NCI-H460 (cell line): Measurements from ENCODE around the gene SORBS2. TPM values are rescaled to one million over a fixed set of nuclear protein-coding genes. Genes with fewer than 3 reads are reported as not detected.

Source experiments
- DNase-seq: peaks from one replicate; pipeline ENCODE4 v3.0.0-alpha.2; 2016; ENCODE audit warnings: low read depth; ENCODE audit errors: extremely low read depth
- total RNA-seq: library from RNA; depleted of rRNA; stranded (reverse); fragments of >200 nt; shearing (Covaris generic); gene quantifications from 2 replicates; pipeline ENCODE4 v1.2.3, GENCODE V29; 2014

SORBS2 gene
- total RNA-seq, 1 experiment from 2014 or later: 23.8 TPM

- no peak for DNase-seq
Measured at GRCh38 chr4:185803022-185803421, 9.0 kb downstream of the SORBS2 start.

DNA sequence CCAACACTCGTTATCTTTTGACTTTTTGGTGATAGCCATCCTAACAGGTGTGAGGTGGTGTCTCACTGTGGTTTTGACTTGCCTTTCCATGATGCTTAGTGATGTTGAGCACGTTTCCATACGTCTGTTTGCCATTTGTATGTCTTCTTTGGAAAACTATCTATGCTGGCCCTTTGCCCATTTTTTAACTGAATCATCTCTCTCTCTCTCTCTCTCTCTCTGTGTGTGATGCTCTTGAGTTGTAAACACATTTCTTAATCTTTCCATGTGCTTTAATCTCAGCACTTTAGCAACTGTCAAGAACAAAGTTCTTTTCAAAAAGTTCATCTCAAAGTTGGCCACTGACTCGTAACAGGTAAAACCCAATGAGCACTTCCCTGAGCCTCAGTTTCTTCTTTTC lies 10.5 kb downstream of the SORBS2 start:
- DNase-seq: no peak

DNA sequence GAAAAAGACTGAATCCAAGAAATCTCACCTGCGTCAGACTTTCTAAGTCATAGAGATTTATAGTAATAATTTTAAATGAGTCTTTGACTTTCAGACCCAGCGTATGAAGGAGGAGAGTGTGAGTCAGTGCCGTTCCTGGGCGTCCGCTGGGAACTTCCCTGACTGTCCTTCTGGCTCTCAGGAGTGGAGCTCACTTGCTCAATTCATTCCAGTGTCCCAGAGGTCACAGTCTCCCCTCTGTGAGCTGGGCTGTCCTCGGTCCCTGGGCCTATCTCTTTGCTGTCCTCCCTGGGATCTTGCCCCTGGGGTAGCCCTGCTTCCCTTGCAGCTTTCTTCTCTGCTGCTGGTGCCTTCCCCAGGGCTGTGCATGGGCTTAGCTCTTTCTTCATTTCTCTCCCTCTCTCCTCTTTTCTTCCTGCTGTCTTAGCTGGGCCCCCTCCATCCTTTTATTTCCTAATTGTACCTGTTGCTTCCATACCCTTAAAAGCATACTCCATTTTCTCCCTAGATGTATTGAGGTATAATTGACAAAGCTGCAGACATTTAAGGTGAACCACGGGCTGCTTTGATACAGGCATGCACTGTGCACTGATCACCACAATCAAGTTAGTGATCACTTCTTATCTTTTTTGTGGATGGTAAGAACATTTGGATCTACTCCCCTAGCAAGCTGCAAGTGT lies 11.6 kb downstream of the SORBS2 start:
- no peak for DNase-seq

- DNase-seq: no peak
Measured at GRCh38 chr4:185799442-185799841, 12.6 kb downstream of the SORBS2 start.

DNA sequence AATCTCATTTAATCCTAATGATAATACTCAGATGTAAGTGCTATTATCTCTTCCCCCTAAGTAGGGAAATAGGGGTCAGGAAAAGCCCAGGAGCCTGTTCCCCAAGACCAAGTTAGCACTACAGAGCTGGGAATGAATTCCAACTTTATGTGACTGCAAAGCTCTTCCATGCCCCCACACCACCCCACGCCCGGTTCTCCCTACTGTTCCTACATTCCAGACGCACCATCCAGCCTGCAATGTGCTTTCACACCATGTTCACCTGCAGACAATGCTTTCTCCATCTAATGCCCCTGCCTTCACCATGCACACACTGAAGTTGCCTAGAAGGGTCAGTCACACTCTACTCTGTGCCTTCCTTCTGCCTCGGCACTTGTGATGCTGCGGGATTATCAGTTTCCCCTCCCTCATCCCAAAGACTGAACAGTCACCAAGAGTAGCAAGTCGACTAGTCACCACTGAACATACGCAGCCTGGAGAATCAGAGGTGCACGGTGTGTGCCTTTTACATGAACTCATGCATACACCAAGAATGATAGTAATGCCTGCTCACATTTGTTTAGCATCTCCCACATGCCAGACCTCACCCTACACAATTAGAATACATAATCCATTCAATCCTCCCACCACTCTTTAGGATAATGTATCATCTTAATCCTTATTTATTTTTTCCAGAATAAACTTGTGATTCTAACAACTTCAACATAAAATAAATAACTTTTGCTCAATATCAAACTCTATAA lies 14.2 kb downstream of the SORBS2 start:
- no peak for DNase-seq

GRCh38 chr4:185797018-185797417 lies 15.0 kb downstream of the SORBS2 start:
- DNase-seq: no peak

GRCh38 chr4:185796176-185796575 lies 15.8 kb downstream of the SORBS2 start:
- no peak for DNase-seq

DNA sequence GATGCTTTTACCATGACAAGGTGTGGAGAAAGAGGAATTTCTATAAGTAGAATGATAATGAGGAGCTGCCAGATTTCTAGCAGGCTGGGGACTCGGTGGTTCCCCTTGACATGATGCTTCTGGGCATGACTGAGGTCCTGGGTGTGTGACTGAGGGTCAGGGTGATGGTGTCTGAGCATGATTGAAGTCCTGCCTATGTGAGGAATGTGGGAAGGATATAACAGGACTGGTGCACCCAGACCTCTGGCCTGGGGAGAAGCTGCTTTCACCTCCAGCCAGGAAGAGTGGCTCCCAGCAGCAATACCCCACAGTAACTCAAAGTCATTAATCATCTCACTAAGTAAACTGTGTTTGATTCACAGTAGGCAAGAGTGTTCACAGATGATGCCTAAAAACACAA lies 17.4 kb downstream of the SORBS2 start:
- no peak for DNase-seq

DNA sequence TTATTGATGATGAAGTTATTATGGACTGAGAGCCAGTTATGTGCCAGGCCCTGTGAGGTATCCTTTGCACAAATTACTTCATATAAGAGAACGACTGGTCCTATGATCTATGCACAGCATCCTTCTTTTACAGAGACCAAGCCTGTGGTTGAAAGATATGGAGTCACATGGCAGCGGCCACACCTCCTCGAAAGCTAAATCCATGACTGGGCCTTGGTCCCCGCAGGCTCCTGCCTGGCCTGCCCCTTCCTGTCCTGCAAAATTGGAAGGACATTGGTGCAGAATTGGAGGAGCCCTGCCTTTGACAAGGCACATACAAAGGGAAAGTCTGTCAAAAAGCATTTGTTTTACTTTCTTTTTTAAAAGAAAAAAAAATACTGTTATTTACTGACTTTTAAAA lies 18.3 kb downstream of the SORBS2 start:
- DNase-seq: no peak

GRCh38 chr4:185793116-185793485 lies 18.9 kb downstream of the SORBS2 start:
- no peak for DNase-seq

DNA sequence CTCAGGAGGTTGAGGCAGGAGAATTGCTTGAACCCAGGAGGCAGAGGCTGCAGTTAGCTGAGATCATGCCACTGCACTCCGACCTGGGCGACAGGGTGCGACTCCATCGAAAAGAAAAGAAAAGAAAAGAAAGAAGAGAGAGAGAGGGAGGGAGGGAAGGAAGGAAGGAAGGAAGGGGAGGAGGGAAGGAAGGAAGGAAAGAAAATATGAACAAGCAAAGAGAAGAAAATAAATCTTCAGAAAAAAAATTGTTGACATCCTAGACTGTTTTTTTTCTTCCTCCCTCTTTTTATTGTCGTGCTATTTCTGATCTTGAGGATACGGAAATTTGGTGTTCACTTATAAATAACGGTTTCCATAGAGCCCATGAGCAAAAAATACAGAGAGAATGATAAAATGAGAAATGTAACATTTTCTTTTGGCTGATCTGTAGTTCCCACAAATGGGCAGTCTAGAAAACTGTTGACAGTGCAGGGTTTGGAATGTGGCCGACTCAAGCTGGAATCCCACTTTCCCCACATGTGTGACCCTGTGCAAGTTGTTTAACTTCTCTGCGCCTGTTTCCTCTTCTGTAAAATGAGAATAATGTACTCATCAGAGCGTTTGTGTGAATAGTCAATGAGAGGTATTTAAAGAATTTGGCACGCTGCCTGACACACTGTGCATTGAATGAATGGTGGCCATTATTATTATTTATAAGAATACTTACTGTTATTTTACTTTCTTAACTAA lies 19.4 kb downstream of the SORBS2 start:
- DNase-seq: no peak

DNA sequence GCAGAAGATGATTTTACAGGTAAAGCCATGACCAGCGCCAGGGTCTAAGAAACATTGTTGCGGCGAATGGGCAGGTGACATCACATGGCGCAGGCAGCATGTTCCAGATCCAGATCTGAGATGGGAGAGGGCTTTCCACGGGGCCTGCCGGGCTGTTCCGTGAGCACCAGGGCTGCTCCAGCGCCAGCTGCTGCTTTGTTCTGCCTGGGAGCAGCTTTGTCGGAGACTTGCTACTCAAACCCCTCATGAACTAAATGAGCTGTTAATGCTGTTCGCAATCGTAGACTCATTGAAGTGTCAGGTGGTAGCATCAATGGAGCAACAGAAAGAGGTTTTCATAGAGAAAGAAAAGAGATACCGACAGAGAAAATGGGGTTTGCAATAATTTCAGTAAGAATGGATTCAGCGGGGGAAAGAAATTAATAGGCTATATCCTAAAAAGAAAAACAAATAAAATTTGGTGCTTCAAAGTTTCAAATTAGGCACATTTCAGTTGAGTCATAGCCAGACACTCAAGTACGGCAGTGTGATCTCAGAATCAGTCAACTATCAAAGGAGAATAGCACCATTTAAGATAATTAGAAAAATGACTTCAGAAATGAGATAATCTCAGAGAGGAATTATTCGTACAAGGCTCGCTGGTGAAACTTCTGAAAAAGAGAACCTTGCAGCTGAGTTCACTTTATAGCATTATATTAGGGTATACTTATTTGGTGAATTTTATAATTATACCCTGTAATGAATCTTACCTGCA lies 23.9 kb downstream of the SORBS2 start:
- no peak for DNase-seq

- DNase-seq: no peak
Measured at GRCh38 chr4:185786422-185786821, 25.6 kb downstream of the SORBS2 start.

DNA sequence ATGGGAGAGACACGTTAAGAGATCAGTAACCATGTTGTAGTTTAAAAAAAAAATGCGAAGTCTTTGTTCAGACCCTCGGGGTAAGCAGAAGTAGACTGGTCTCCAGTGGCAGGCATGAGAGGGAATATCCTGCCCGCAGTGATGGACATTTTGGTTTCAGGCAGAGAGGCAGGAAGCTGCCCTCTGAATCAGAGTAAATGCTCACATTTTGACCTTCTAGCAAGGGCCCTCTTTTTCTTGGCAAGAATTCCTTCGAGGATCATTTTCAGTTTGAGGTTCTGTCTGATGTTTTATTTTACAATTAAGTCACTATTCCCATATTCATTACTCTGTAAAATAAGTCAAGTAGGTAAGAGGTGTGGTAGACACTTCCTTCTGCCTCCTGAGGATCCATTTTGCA lies 28.4 kb downstream of the SORBS2 start:
- DNase-seq: no peak

- DNase-seq: no peak
Measured at GRCh38 chr4:185782523-185782922, 29.5 kb downstream of the SORBS2 start.

GRCh38 chr4:185781555-185782215 lies 30.3 kb downstream of the SORBS2 start:
- DNase-seq: no peak

DNA sequence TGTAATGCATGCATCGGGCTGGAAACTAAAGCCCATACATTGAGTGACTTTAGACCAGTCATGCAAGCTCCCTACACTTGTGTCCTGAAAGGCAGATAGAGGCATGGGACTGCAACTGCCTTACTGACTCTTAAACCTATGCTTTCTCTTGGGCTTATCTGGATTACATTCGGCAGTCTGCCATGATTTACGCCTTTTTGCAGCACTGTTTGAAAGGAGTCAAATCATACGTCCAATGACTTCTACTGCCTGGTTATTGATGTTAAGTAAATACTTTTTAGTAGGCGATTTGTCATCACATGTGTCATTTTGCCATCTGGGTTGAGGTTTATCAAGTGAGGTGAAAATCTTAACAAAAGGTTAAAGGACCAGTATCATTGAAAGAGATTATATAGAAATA lies 31.5 kb downstream of the SORBS2 start:
- no peak for DNase-seq

DNA sequence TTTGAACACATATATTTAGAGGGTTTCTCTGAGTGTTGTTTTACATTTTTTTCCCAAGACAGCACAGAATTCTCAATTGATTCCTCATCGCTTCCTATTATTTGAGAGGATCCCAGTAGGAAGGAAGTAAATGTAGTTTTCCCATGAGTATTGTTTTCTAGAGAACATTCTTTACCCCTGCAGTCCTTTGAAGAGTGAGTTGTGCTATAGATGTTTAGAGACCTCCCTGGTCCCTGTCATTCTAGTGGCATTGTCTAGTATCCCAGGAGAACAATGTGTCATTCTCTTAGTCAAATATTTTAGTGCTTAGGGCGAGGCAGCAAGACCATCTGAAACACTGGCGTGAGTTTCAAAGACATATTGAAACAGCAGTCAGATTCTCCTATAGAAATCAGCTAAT lies 32.5 kb downstream of the SORBS2 start:
- no peak for DNase-seq

DNA sequence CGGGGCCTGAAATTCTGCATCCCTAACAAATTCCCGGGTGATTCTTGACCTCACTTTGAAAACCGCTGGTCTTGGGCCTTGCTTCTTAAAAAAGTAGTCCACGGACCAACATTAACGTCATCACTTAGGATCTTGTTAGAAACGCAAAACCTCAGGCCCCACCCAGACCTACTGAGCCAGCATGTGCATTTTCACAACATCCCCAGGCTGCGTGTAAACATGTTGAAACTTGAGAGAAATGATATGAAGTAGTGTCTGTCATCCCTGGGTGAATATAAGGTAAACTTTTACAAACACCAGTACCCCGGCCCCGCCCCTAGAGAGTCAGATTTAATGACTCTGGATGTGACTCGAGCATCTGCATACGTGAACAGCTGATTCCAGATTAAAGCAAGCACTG lies 33.7 kb downstream of the SORBS2 start:
- DNase-seq: peak; percentile 35

DNA sequence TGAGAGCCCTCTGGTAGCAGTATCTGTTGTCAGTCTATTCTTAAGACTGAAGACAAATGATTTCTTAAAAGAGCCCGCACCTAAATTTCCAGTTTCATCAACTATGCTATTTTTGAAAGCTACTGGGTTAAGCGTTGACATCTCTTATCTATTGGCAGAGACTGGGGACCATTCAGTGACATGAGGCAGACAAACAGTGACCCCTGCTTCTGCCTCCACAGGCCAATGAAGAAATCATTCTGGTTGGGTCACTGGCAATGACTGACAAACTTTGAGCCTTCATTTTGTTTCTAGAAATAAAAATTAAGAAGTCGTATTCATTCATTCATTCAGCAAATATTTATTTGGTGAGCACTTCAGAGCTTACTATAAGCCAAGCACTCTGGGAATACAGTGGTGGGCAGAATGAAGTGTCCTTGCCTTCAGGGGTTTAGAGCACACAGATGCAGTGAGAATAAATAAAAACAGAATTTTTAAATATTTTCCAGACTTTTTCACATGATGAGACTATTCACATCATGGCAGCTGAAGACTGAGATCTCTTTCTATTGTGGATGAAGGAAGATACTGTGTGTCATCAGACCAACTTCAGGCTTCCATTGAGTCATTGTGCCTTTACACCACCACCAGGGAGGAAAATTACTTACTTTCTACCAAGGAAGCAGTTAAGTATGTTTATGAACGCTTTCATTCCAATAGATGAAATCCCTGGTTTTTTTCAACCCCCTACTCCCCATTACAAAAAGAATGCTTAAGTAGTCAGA lies 36.0 kb downstream of the SORBS2 start:
- no peak for DNase-seq
